HT1080 (cell line): Measurements from ENCODE around the gene ARFIP2. TPM values are rescaled to one million over a fixed set of nuclear protein-coding genes. Genes with fewer than 3 reads are reported as not detected.
"Not testable (repeated sequence)": the region's sequence is repeated elsewhere in the genome, so short reads cannot be mapped to it uniquely, and the experiment has no call there.

Experiments used
- DNase-seq: peaks from one replicate; pipeline ENCODE4 v3.0.0-alpha.2; 2015; ENCODE audit warnings: low read depth
- polyA plus RNA-seq, 2 experiments: library from polyadenylated mRNA; depleted of rRNA; stranded (reverse); fragments of >200 nt; gene quantifications; 2 replicates each; pipeline ENCODE4 v1.2.3, GENCODE V29; 2015
- total RNA-seq: library from RNA; depleted of rRNA; stranded (reverse); fragments of >200 nt; shearing (Covaris generic); gene quantifications from 2 replicates; pipeline ENCODE4 v1.2.3, GENCODE V29; 2014; rRNA removed

The ARFIP2 gene
- 123 and 126 TPM in 2 replicates for total RNA-seq
- 85.7 and 89.3 TPM in 2 replicates for polyA plus RNA-seq (2015; cell fraction: cytosol; rRNA removed)
- polyA plus RNA-seq (2015; cell fraction: nucleus; rRNA removed), result 151 and 159 TPM in 2 replicates

GRCh38 chr11:6481012-6481923 is at the start of gene ARFIP2, which contains the start of gene TIMM10B:
Gene ARFIP2 (minus strand): TSS chr11:6481331. CDS start chr11:6480421, 910 bp downstream.
Gene TIMM10B (plus strand): TSS chr11:6481501. CDS start chr11:6481517, 16 bp downstream.
- DNase-seq, result peak; percentile 96

GRCh38 chr11:6530848-6531247 is 49.7 kb upstream of the ARFIP2 start:
- no peak for DNase-seq

GRCh38 chr11:6529266-6529665 is 48.1 kb upstream of the ARFIP2 start:
- no peak for DNase-seq

GRCh38 chr11:6526411-6527135 is 45.4 kb upstream of the ARFIP2 start:
- DNase-seq, result no peak

GRCh38 chr11:6523253-6523652 is 42.1 kb upstream of the ARFIP2 start:
- peak; percentile 83 for DNase-seq

GRCh38 chr11:6521946-6522345 is 40.8 kb upstream of the ARFIP2 start:
- not testable (repeated sequence) for DNase-seq

- no peak for DNase-seq
Observed at GRCh38 chr11:6520265-6520664, 39.1 kb upstream of the ARFIP2 start.

GRCh38 chr11:6516865-6517264 is 35.7 kb upstream of the ARFIP2 start:
- no peak for DNase-seq

- DNase-seq, result peak; percentile 67
Observed at GRCh38 chr11:6505577-6506240, 24.6 kb upstream of the ARFIP2 start.

- no peak for DNase-seq
Observed at GRCh38 chr11:6504166-6504565, 23.0 kb upstream of the ARFIP2 start.

- DNase-seq, result no peak
Observed at GRCh38 chr11:6502382-6502781, 21.3 kb upstream of the ARFIP2 start.

- DNase-seq, result no peak
Observed at GRCh38 chr11:6498544-6498943, 17.4 kb upstream of the ARFIP2 start.

- no peak for DNase-seq
Observed at GRCh38 chr11:6498121-6498520, 17.0 kb upstream of the ARFIP2 start.

GRCh38 chr11:6497069-6497839 is 16.1 kb upstream of the ARFIP2 start, which contains the start of gene DNHD1:
Gene DNHD1 (plus strand): TSS chr11:6497280. CDS start chr11:6498216, 936 bp downstream.
- DNase-seq, result no peak

GRCh38 chr11:6489306-6489705 is 8.2 kb upstream of the ARFIP2 start:
- DNase-seq, result no peak

GRCh38 chr11:6488821-6489220 is 7.7 kb upstream of the ARFIP2 start:
- no peak for DNase-seq

GRCh38 chr11:6488342-6488741 is 7.2 kb upstream of the ARFIP2 start:
- no peak for DNase-seq

GRCh38 chr11:6486938-6487337 is 5.8 kb upstream of the ARFIP2 start:
- DNase-seq, result no peak

- no peak for DNase-seq
Observed at GRCh38 chr11:6486256-6486655, 5.1 kb upstream of the ARFIP2 start.

GRCh38 chr11:6485661-6486060 is 4.5 kb upstream of the ARFIP2 start:
- DNase-seq, result no peak

- no peak for DNase-seq
Observed at GRCh38 chr11:6483015-6483414, 1.9 kb upstream of the ARFIP2 start.
